GM12878 (cell line): Measurements from ENCODE around the gene CCNYL1. TPM values are rescaled to one million over a fixed set of nuclear protein-coding genes. Genes with fewer than 3 reads are reported as not detected.

ENCODE experiments used
- ATAC-seq: fragments of 200-7000 bp; cut with Tn5 transposase; 3 replicates; pipeline ENCODE4 v1.9.1; 2020; ENCODE audit warnings: mild to moderate bottlenecking, moderate library complexity
- BruUV-seq: library from RNA; stranded (reverse); fragments of 400-500 nt; replicated peaks from 2 replicates; lab custom pipeline; 2021; lab: Mats Ljungman, UMichigan
- CTCF ChIA-PET: fragments of 300-600 bp; sonication (Branson Sonifier 250); formaldehyde crosslinking; extraction: SDS; loops from one replicate; lab custom pipeline; 2021; ENCODE audit warnings: inconsistent platforms; lab: Yijun Ruan, JAX
- POLR2A ChIA-PET: fragments of 350-600 bp; formaldehyde crosslinking; extraction: SDS; loops from one replicate; lab custom pipeline; 2021; ENCODE audit warnings: inconsistent platforms; lab: Charles Lee
- RAD21 ChIA-PET: fragments of 300-600 bp; sonication (Branson Sonifier 250); formaldehyde crosslinking; loops from one replicate; lab custom pipeline; 2023; ENCODE audit warnings: antibody characterized with exemption; ENCODE audit not compliant: unreplicated experiment; lab: Charles Lee
- SMC1A ChIA-PET: fragments of 300-600 bp; sonication (Branson Sonifier 250); formaldehyde crosslinking; loops from one replicate; lab custom pipeline; 2023; ENCODE audit not compliant: unreplicated experiment, uncharacterized antibody; lab: Charles Lee
- DNase-seq: peaks from one replicate; pipeline ENCODE4 v3.0.0-alpha.2; 2011; ENCODE audit warnings: low read depth, low spot score
- FAIRE-seq: peaks from 3 replicates; lab custom pipeline; 2011; peaks lifted over from hg19 to GRCh38; lab: Jason Lieb, UNC
- H2AFZ ChIP-seq: 2 replicates; pipeline ENCODE4 v1.6.0; 2011; ENCODE audit warnings: low read depth, low read length, control low read depth; ENCODE audit not compliant: control insufficient read depth
- H3K27ac ChIP-seq: 2 replicates; pipeline ENCODE4 v1.5.1; 2011; ENCODE audit warnings: control low read depth; ENCODE audit not compliant: control insufficient read depth, insufficient read depth
- H3K27me3 ChIP-seq, 2 experiments: replicated peaks in 1 of 2; 2 replicates each; pipeline versions ENCODE4 v1.6.0 to v1.6.1; 2011; ENCODE audit warnings: low read length in 1 of 2; ENCODE audit not compliant: control insufficient read depth in 2 of 2, insufficient read depth in 2 of 2
- H3K36me3 ChIP-seq, 2 experiments: 2 replicates each; pipeline ENCODE4 v1.5.1; 2011; ENCODE audit warnings: low read length in 1 of 2; ENCODE audit not compliant: control insufficient read depth in 2 of 2, insufficient read depth in 2 of 2
- H3K4me1 ChIP-seq: 2 replicates; pipeline ENCODE4 v1.6.1; 2011; ENCODE audit warnings: mild to moderate bottlenecking, low read length, moderate library complexity, mixed read lengths; ENCODE audit not compliant: control insufficient read depth, insufficient read depth
- H3K4me2 ChIP-seq: 2 replicates; pipeline ENCODE4 v1.6.0; 2011; ENCODE audit warnings: control low read depth; ENCODE audit not compliant: control insufficient read depth, insufficient read depth
- H3K4me3 ChIP-seq: fragments of 200-600 bp; sonication (generic); 2 replicates; pipeline ENCODE4 v1.5.1; 2016
- H3K79me2 ChIP-seq: 2 replicates; pipeline ENCODE4 v1.6.0; 2011; ENCODE audit warnings: low read length; ENCODE audit not compliant: control insufficient read depth, insufficient read depth
- H3K9ac ChIP-seq: 2 replicates; pipeline ENCODE4 v1.8.0; 2011; ENCODE audit warnings: low read length, control low read depth, mixed read lengths; ENCODE audit not compliant: control insufficient read depth, insufficient read depth
- H3K9me3 ChIP-seq: replicated peaks from 3 replicates; pipeline ENCODE4 v1.5.1; 2011; ENCODE audit warnings: mild to moderate bottlenecking, low read length; ENCODE audit not compliant: control insufficient read depth, insufficient read depth
- H4K20me1 ChIP-seq: 2 replicates; pipeline ENCODE4 v1.6.0; 2011; ENCODE audit not compliant: control insufficient read depth, insufficient read depth
- CBX5 ChIP-seq: sonication (generic); IDR thresholded peaks from 2 replicates; pipeline ENCODE4 v1.6.1; 2016; ENCODE audit warnings: low read depth, moderate library complexity, mild to moderate bottlenecking, inconsistent platforms
- E4F1 ChIP-seq: fragments of 450-650 bp; IDR thresholded peaks from 2 replicates; pipeline ENCODE4 v1.6.1; 2018; ENCODE audit warnings: borderline replicate concordance, mild to moderate bottlenecking; ENCODE audit not compliant: partially characterized antibody
- IRF3 ChIP-seq: fragments of 450-650 bp; IDR thresholded peaks from 2 replicates; pipeline ENCODE4 v1.6.1; 2014; ENCODE audit warnings: mild to moderate bottlenecking
- MTA3 ChIP-seq: IDR thresholded peaks from 2 replicates; pipeline ENCODE4 v1.6.1; 2012; ENCODE audit warnings: low read length, inconsistent platforms, borderline replicate concordance
- PBX3 ChIP-seq: IDR thresholded peaks from 2 replicates; pipeline ENCODE4 v1.6.1; 2011; ENCODE audit warnings: mild to moderate bottlenecking, low read depth, low read length, moderate library complexity; ENCODE audit not compliant: insufficient replicate concordance
- RELA ChIP-seq: fragments of 450-650 bp; IDR thresholded peaks from 2 replicates; pipeline ENCODE4 v1.8.0; 2014; ENCODE audit warnings: borderline replicate concordance; ENCODE audit not compliant: partially characterized antibody
- SMARCA5 ChIP-seq: fragments of 450-650 bp; IDR thresholded peaks from 2 replicates; pipeline ENCODE4 v1.6.1; 2017; ENCODE audit warnings: mild to moderate bottlenecking
- TAF1 ChIP-seq: IDR thresholded peaks from 2 replicates; pipeline ENCODE4 v1.6.1; 2011; ENCODE audit warnings: mild to moderate bottlenecking, low read depth, low read length, borderline replicate concordance
- ZBTB4 ChIP-seq: fragments of 450-650 bp; formaldehyde crosslinking; IDR thresholded peaks from 2 replicates; pipeline ENCODE4 v1.4.0; 2022; ENCODE audit warnings: mild to moderate bottlenecking, moderate library complexity
- ZNF274 ChIP-seq: IDR thresholded peaks from one replicate; pipeline ENCODE4 v1.8.0; 2011; ENCODE audit not compliant: insufficient read length, insufficient read depth
- ZNF687 ChIP-seq: fragments of 450-650 bp; IDR thresholded peaks from 2 replicates; pipeline ENCODE4 v1.6.1; 2017; ENCODE audit warnings: mild to moderate bottlenecking, moderate library complexity
- WGBS: methylation state at CpG from one replicate; pipeline ENCODE4 v1.1.6; 2016; ENCODE audit warnings: low lambda C conversion rate; ENCODE audit not compliant: insufficient replicate concordance, insufficient coverage; ENCODE audit errors: missing lambda C conversion rate; 5-methylcytosine and 5-hydroxymethylcytosine counted together
- in situ Hi-C: fragments of 300-500 bp; cut with MboI; formaldehyde crosslinking; loops from 9 replicates; pipeline ENCODE4 v1.14.3; 2018; ENCODE audit warnings: mixed read lengths
- intact Hi-C: fragments of 100-400 bp; cut with micrococcal nuclease; formaldehyde crosslinking; loops from one replicate; pipeline ENCODE4 v1.14.2; 2022; ENCODE audit not compliant: unreplicated experiment
- polyA plus RNA-seq, 11 experiments: library from polyadenylated mRNA; depleted of rRNA in 4 of 11; unstranded in 6 of 11; stranded (reverse) in 5 of 11; fragments of >200 nt; fragmentation: Nextera tagmentation in 4 of 11; fragmentation: Illumina TruSeq in 1 of 11; extraction: Ambion mirVana in 4 of 11; extraction: Trizol in 1 of 11; gene quantifications; 1 replicate in 1 of 11; 2 replicates in 10 of 11; pipeline versions ENCODE4 v1.2.1 to v1.2.3, GENCODE V29; 2011 to 2016; ENCODE audit warnings: inconsistent platforms in 2 of 11, missing spikeins in 2 of 11, low read depth in 1 of 11
- total RNA-seq, 4 experiments: library from RNA; depleted of rRNA in 3 of 4; stranded (reverse); fragments of >200 nt in 3 of 4; fragmentation: Illumina TruSeq in 1 of 4; extraction: Trizol in 1 of 4; gene quantifications; 2 replicates each; pipeline versions ENCODE4 v1.2.1 to v1.2.3, GENCODE V29; 2013 to 2021

Gene CCNYL1
- total and polyA plus RNA-seq, 10 of the 15 experiments (the other 5 are each of a cell fraction or from before 2014, with no cell fraction given), result 1.8 to 12.3 (median 5.9) TPM

- no peak overlapping the region for H3K27ac ChIP-seq
- H3K4me3 ChIP-seq, result no peak overlapping the region
- H3K9me3 ChIP-seq, result no peaks in the 10 kb centered on the region
- H3K36me3 ChIP-seq, result peaks cover 0 to 4% of the 10 kb centered on the region in 2 experiments; a peak in 3 of 4 replicates
- no peak overlapping the region for H3K4me2 ChIP-seq
- no peak for ATAC-seq
- H3K4me1 ChIP-seq, result no peaks in the 10 kb centered on the region
- no peak overlapping the region for H2AFZ ChIP-seq
- ChIA-PET RAD21 (no interaction called here), CTCF (interaction anchor here (0.6 kb wide), 1 partner anchor 21 kb away, joined by 3 read pairs; no protein-coding TSS in a partner anchor), SMC1A (interaction anchor here (1.4 kb wide), 1 partner anchor 104 kb away, joined by 4 read pairs; the partner anchor contains the start of gene METTL21A), POLR2A (interaction anchor here (0.6 to 1.3 kb wide), 2 partner anchors 13 to 24 kb away, joined by 3 read pairs; no protein-coding TSS in a partner anchor)
- no peak for FAIRE-seq
- WGBS, result 96% methylated on average over 6 of the region's 8 CpGs
- no peak overlapping the region for H3K9ac ChIP-seq
- no TSS peak for BruUV-seq
- no peaks in the 10 kb centered on the region for H3K27me3 ChIP-seq
- no peaks in the 10 kb centered on the region for H3K79me2 ChIP-seq
- in situ Hi-C loops, result no loop called here
- DNase-seq, result no peak
- no peak for TF ChIP-seq TAF1
- no peak for TF ChIP-seq ZNF274
- TF ChIP-seq IRF3, result no peak
- no peak for TF ChIP-seq SMARCA5
- no peak for TF ChIP-seq PBX3
- TF ChIP-seq ZBTB4 (CRISPR knock-in tag), result no peak
- no peak for TF ChIP-seq ZNF687
- no peak for TF ChIP-seq RELA
- no peak for TF ChIP-seq E4F1
- TF ChIP-seq MTA3, result no peak
- no peak for TF ChIP-seq CBX5
- TF ChIP-seq, all 136 proteins: peak for 0
- intact Hi-C loops, result no loop called here
- H4K20me1 ChIP-seq, result no peaks in the 10 kb centered on the region
These were observed 18.1 kb downstream of the CCNYL1 start for GRCh38 chr2:207729465-207729998.
